Measurements from ENCODE around the gene ZHX3. TPM values are rescaled to one million over a fixed set of nuclear protein-coding genes. Genes with fewer than 3 reads are reported as not detected.
A peak's percentile ranks its signal among the peaks of the same experiment; 100 is the strongest.

The ZHX3 gene
- total and polyA plus RNA-seq, 2 of the 4 experiments (the other 2 are of a cell fraction): 25.0 to 28.0 TPM

- peak; percentile 42 for DNase-seq
- H4K91ac ChIP-seq (ENCODE audit: insufficient read depth, low read depth, low read length): no peak overlapping the region
- no peak overlapping the region for H2BK20ac ChIP-seq (ENCODE audit: low read depth, low read length)
- no peak overlapping the region for H3K56ac ChIP-seq (ENCODE audit: extremely low read depth, insufficient read depth, low read length)
- no peak overlapping the region for H4K8ac ChIP-seq (ENCODE audit: low read depth in 2 of 2, low read length in 2 of 2)
- in situ Hi-C loops (cut with MboI; ENCODE audit: low sequenced_read_pairs) (no loop called here), dilution Hi-C loops (cut with HindIII; ENCODE audit: low sequenced_read_pairs, unreplicated experiment) (no loop called here), intact Hi-C loops (cut with micrococcal nuclease) (loop anchor here (5.0 kb wide), 1 partner anchor 72 kb away; the partner anchor contains the start of gene ZHX3)
- peaks cover 25 to 75% of the 10 kb centered on the region in 2 experiments for H3K79me1 ChIP-seq (ENCODE audit: low read depth in 1 of 2, low read length in 2 of 2)
- ATAC-seq (ENCODE audit: low read depth): peak; percentile 12; the same call in 1 of the 2 replicates
- no peak overlapping the region for H2AFZ ChIP-seq (replicated peaks; ENCODE audit: low read length, poor library complexity)
- peaks cover 21% of the 10 kb centered on the region for H3K4me1 ChIP-seq (ENCODE audit: control insufficient read depth, insufficient read depth, low read length)
- no peak for TF ChIP-seq BHLHE40 (IDR thresholded peaks at IDR 0.05; ENCODE audit: low read depth, low read length)
- TF ChIP-seq CHD1 (IDR thresholded peaks at IDR 0.05; ENCODE audit: low read depth, low read length): no peak
- TF ChIP-seq MAFK (IDR thresholded peaks at IDR 0.05; ENCODE audit: low read depth, low read length): no peak
- TF ChIP-seq FOS (IDR thresholded peaks at IDR 0.05; ENCODE audit: low read depth, low read length): peak; percentile 52; the same call in 1 of the 2 replicates
- TF ChIP-seq RCOR1 (IDR thresholded peaks at IDR 0.05; ENCODE audit: insufficient replicate concordance, low read length): no peak
- TF ChIP-seq ELK1 (IDR thresholded peaks at IDR 0.05; ENCODE audit: borderline replicate concordance, low read depth, low read length): no peak
- TF ChIP-seq MXI1 (IDR thresholded peaks at IDR 0.05; ENCODE audit: borderline replicate concordance, low read depth, low read length): no peak
- no peak overlapping the region for H3K18ac ChIP-seq (ENCODE audit: low read depth, low read length)
- no TSS peak for BruUV-seq (replicated peaks)
- ChIA-PET CTCF (interaction anchor here (0.8 to 1.0 kb wide), 2 partner anchors 9 to 21 kb away, joined by 3 read pairs; no protein-coding TSS in a partner anchor), POLR2A (ENCODE audit: unreplicated experiment) (no interaction called here)
- H3K4ac ChIP-seq (ENCODE audit: low read depth, low read length): no peak overlapping the region
- peaks cover 10% of the 10 kb centered on the region for H3K9me1 ChIP-seq (ENCODE audit: insufficient read depth, low read length)
- H4K5ac ChIP-seq (ENCODE audit: low read depth, low read length): no peak overlapping the region
- H2AK5ac ChIP-seq (ENCODE audit: low read depth, low read length): no peak overlapping the region
- no peak overlapping the region for H2BK120ac ChIP-seq (ENCODE audit: low read depth, low read length)
- no peaks in the 10 kb centered on the region for H3K36me3 ChIP-seq (ENCODE audit: control insufficient read depth, insufficient read depth, low read length)
- no peaks in the 10 kb centered on the region; the same call in 1 of the 2 replicates for H4K20me1 ChIP-seq (ENCODE audit: insufficient read depth, low read length)
- H2BK5ac ChIP-seq (ENCODE audit: low read depth, low read length, poor library complexity, severe bottlenecking): no peak overlapping the region
- no peak overlapping the region for H2BK15ac ChIP-seq (ENCODE audit: low read depth, low read length)
- H3K4me2 ChIP-seq (ENCODE audit: low read depth, low read length): no peak overlapping the region
- H2AK9ac ChIP-seq (replicated peaks; ENCODE audit: low read depth, low read length, poor library complexity): no peak overlapping the region
- WGBS, 2 experiments (ENCODE audit: extremely low coverage in 2 of 2, insufficient read length in 1 of 2): no CpG with 5 or more reads among the region's 2 CpGs
- no peak overlapping the region for H3K27ac ChIP-seq (ENCODE audit: insufficient read depth, low read length)
- H3K9ac ChIP-seq (ENCODE audit: low read depth, low read length): no peak overlapping the region
- no peak overlapping the region for H3K23ac ChIP-seq (ENCODE audit: low read depth, low read length)
- H3K4me3 ChIP-seq (ENCODE audit: insufficient read depth, low read depth, low read length): no peak overlapping the region
- H3K27me3 ChIP-seq (ENCODE audit: control insufficient read depth, insufficient read depth, low read length): no peaks in the 10 kb centered on the region
- H3K14ac ChIP-seq (replicated peaks; ENCODE audit: low read depth, low read length): 0 out of 2 replicates have a peak overlapping the region, but pooled peaks have one; percentile 2
- H3K9me3 ChIP-seq (ENCODE audit: control insufficient read depth, insufficient read depth, low read length): no peaks in the 10 kb centered on the region
Observed at GRCh38 chr20:41245086-41245707, 72.3 kb downstream of the ZHX3 start.
